ENCODE results near the gene DHX35.

DHX35 gene

GRCh38 chr20:38950254-38950653, 11.9 kb upstream of the DHX35 start (continued):
- TF ChIP-seq ELK4 (IDR thresholded peaks at IDR 0.05; ENCODE audit: borderline replicate concordance, low read depth, low read length) (no peak), ZNF10 (tag by site-specific recombination; IDR thresholded peaks at IDR 0.05) (no peak)

- Histone ChIP-seq H3K9me3 (ENCODE audit: control insufficient read depth, insufficient read depth, low read depth, low read length) (no peaks in the 10 kb centered on the region), H3K4me1 (ENCODE audit: control insufficient read depth, insufficient read depth, low read length) (no peaks in the 10 kb centered on the region), H3K36me3 (ENCODE audit: control insufficient read depth in 2 of 2, insufficient read depth in 1 of 2, low read length in 2 of 2) (peaks cover 15 to 74% of the 10 kb centered on the region in 2 experiments), H3K27ac (ENCODE audit: extremely low read depth, low read depth, low read length) (no peak overlapping the region), H3K4me3 (ENCODE audit: low read depth, low read length) (no peak overlapping the region)
- POLR2A ChIA-PET, result no interaction called here
- no peak for TF ChIP-seq ZNF423 (tag by site-specific recombination; IDR thresholded peaks at IDR 0.05)
- peak; percentile 46; the same call in 1 of the 2 replicates for TF ChIP-seq SCRT2 (tag by site-specific recombination; IDR thresholded peaks at IDR 0.05)
- CTCF ChIA-PET, result no interaction called here
Measured at GRCh38 chr20:38951611-38952010, 10.5 kb upstream of the DHX35 start.

- H3K9me3 ChIP-seq (ENCODE audit: control insufficient read depth, insufficient read depth, low read depth, low read length), result no peaks in the 10 kb centered on the region
- ChIA-PET CTCF (no interaction called here), POLR2A (no interaction called here)
- no peaks in the 10 kb centered on the region for H3K4me1 ChIP-seq (ENCODE audit: control insufficient read depth, insufficient read depth, low read length)
- TF ChIP-seq ZSCAN30 (tag by site-specific recombination; IDR thresholded peaks at IDR 0.05) (no peak), ZNF529 (tag by site-specific recombination; IDR thresholded peaks at IDR 0.05; ENCODE audit: insufficient replicate concordance) (no peak), ZNF629 (tag by site-specific recombination; IDR thresholded peaks at IDR 0.05) (no peak), YY2 (tag by site-specific recombination; IDR thresholded peaks at IDR 0.05) (no peak), MZF1 (tag by site-specific recombination; IDR thresholded peaks at IDR 0.05; ENCODE audit: borderline replicate concordance) (no peak), ZNF19 (tag by site-specific recombination; IDR thresholded peaks at IDR 0.05; ENCODE audit: low read depth) (no peak), ZNF48 (tag by site-specific recombination; IDR thresholded peaks at IDR 0.05) (no peak), BCL11A (tag by site-specific recombination; IDR thresholded peaks at IDR 0.05; ENCODE audit: low read depth) (no peak), HOXC10 (CRISPR knock-in tag; IDR thresholded peaks at IDR 0.05) (no peak), ZNF596 (tag by site-specific recombination; IDR thresholded peaks at IDR 0.05) (no peak), ZXDB (tag by site-specific recombination; IDR thresholded peaks at IDR 0.05) (no peak), HIC1 (tag by site-specific recombination; IDR thresholded peaks at IDR 0.05) (no peak), ZNF791 (tag by site-specific recombination; IDR thresholded peaks at IDR 0.05) (no peak), ZSCAN5A (tag by site-specific recombination; IDR thresholded peaks at IDR 0.05) (no peak), MEIS1 (CRISPR knock-in tag; IDR thresholded peaks at IDR 0.05; ENCODE audit: borderline replicate concordance) (no peak), ZNF404 (tag by site-specific recombination; IDR thresholded peaks at IDR 0.05) (no peak), ZNF335 (tag by site-specific recombination; conservative IDR thresholded peaks at IDR 0.05) (no peak), ZNF488 (tag by site-specific recombination; IDR thresholded peaks at IDR 0.05) (no peak), HOXD13 (CRISPR knock-in tag; IDR thresholded peaks at IDR 0.05; ENCODE audit: borderline replicate concordance) (no peak)
- peaks cover 12 to 68% of the 10 kb centered on the region in 2 experiments; a peak in 2 of 3 replicates for H3K36me3 ChIP-seq (ENCODE audit: control insufficient read depth in 2 of 2, insufficient read depth in 1 of 2, low read length in 2 of 2)
- H3K4me3 ChIP-seq (ENCODE audit: low read depth, low read length), result no peak overlapping the region
- no peak overlapping the region for H3K27ac ChIP-seq (ENCODE audit: extremely low read depth, low read depth, low read length)
Measured at GRCh38 chr20:38952153-38952552, 10.0 kb upstream of the DHX35 start.

Data from HEK293 (cell line).